Measurements from ENCODE around the gene CAMSAP3. TPM values are rescaled to one million over a fixed set of nuclear protein-coding genes. Genes with fewer than 3 reads are reported as not detected.

CAMSAP3 gene
- total RNA-seq, 1 donor from 2014 or later = 4.1 TPM

DNA sequence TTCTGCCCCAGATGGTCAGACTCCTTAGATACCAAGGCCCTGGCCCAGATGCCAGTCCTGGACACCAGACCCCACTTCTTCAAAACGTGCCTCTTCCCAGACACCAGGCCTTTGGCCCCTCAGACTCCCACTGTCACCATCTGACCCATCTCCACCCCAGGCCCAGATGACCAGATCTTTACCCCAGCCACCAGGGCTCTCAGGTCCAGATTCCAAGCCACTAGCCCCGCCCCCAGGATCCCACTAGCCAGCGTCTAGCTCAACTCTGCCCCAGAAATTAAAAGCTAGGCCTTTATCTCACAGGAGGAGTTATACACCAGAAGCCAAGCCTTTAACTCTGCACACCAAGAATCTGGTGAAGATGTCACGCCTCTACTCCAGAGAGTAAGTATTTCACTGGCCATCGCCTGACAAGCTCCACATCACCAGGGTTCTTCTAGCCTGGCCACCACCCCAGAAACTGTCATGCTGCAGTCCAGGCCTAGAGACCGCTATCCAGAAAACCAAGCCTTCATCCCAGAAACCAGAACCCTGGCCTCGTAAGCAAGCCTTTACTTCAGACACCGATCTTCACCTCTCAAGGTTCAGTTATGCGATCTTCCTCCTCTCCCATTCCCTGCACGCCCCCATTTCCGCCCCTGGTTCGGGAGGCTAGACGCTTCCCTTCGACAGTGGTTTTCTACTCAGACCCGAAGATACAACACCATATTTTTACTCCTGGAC, 33.1 kb downstream of the CAMSAP3 start:
- Mint-ChIP-seq H3K4me1 (ENCODE audit: low read depth, unreplicated experiment) (peaks cover 14% of the 10 kb centered on the region), H3K4me3 (ENCODE audit: unreplicated experiment) (peak overlapping the region; percentile 100), H3K27me3 (ENCODE audit: low read depth, unreplicated experiment) (no peaks in the 10 kb centered on the region), H3K27ac (ENCODE audit: unreplicated experiment) (peak overlapping the region; percentile 100), H3K36me3 (ENCODE audit: low read depth, unreplicated experiment) (peaks cover 5% of the 10 kb centered on the region), H3K9me3 (ENCODE audit: unreplicated experiment) (peaks cover 1% of the 10 kb centered on the region)
- DNase-seq (ENCODE audit: low read depth) (no peak), FAIRE-seq (no peak)
- H3K27me3 ChIP-seq (ENCODE audit: insufficient read depth, low read length) = no peaks in the 10 kb centered on the region
- H3K4me3 ChIP-seq (ENCODE audit: insufficient read depth, low read depth, low read length) = peak overlapping the region; percentile 98
- H3K27ac ChIP-seq (ENCODE audit: low read depth, low read length) = peak overlapping the region; percentile 82
- H4K20me1 ChIP-seq (ENCODE audit: insufficient read depth, low read length) = peaks cover 17% of the 10 kb centered on the region
- peak overlapping the region; percentile 98 for H3K9ac ChIP-seq (ENCODE audit: low read length)
- H3K36me3 ChIP-seq (ENCODE audit: insufficient read depth, low read length) = no peaks in the 10 kb centered on the region
- TF ChIP-seq, protein P1, sequence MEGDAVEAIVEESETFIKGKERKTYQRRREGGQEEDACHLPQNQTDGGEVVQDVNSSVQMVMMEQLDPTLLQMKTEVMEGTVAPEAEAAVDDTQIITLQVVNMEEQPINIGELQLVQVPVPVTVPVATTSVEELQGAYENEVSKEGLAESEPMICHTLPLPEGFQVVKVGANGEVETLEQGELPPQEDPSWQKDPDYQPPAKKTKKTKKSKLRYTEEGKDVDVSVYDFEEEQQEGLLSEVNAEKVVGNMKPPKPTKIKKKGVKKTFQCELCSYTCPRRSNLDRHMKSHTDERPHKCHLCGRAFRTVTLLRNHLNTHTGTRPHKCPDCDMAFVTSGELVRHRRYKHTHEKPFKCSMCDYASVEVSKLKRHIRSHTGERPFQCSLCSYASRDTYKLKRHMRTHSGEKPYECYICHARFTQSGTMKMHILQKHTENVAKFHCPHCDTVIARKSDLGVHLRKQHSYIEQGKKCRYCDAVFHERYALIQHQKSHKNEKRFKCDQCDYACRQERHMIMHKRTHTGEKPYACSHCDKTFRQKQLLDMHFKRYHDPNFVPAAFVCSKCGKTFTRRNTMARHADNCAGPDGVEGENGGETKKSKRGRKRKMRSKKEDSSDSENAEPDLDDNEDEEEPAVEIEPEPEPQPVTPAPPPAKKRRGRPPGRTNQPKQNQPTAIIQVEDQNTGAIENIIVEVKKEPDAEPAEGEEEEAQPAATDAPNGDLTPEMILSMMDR (IDR thresholded peaks at IDR 0.05; ENCODE audit: insufficient read depth, low read depth, low read length) = no peak
- no peak for TF ChIP-seq EZH2 (IDR thresholded peaks at IDR 0.05; ENCODE audit: insufficient read depth, low read length)
- peaks cover 13% of the 10 kb centered on the region for H3K4me1 ChIP-seq (ENCODE audit: insufficient read depth, low read length)
- H3K4me2 ChIP-seq (ENCODE audit: low read length) = peak overlapping the region; percentile 95
- peak overlapping the region; percentile 77 for H2AFZ ChIP-seq (ENCODE audit: low read depth, low read length)
- H3K79me2 ChIP-seq (ENCODE audit: insufficient read depth, low read length) = peaks cover 67% of the 10 kb centered on the region
- no peaks in the 10 kb centered on the region for H3K9me3 ChIP-seq (ENCODE audit: insufficient read depth, low read depth, low read length)

DNA sequence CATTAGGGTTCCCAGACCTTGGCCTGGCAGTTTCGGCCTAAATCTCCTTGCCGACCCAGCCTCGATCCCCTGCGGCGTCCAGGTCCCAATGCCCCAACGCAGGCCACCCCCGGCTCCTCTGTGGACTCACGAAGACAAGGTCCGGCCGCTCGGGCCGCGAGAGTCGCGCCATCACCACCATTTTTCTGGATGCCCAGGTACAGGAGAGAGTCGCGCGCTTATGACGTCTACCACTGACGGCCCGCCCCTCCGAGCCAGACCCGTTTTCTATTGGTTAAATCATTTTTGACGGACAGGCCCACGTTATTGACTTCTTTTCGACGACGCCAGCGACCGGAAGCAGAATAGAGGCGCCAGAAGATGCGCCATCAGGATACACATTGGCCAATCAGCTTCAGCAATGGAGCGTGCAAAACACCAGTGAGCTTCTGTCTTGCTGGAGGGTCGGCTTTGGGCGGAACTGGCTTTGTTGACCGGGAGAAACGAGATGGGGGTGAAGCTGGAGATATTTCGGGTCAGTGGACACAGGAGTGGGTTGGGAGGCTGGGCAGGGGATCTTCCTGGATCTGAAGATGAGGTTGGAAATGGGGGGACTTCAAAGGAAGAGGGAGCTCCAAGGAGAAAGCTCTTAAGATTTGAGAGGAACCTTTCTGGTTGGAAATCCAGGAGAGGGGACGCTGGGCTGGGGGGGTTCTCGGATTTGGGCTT, 33.8 kb downstream of the CAMSAP3 start, which contains the start of the genes PET100 and XAB2:
Gene PET100, plus strand, starts transcription at position 447 of the 708 bp plus-strand sequence. Its CDS starts 41 bp downstream, at position 488.
Gene XAB2, minus strand, starts transcription at position 199 of the 708 bp plus-strand sequence. Its CDS starts 18 bp downstream, at position 181.
- Mint-ChIP-seq H3K27ac (ENCODE audit: unreplicated experiment) (peak within 1 kb of the TSS; percentile 100), H3K4me1 (ENCODE audit: low read depth, unreplicated experiment) (peaks cover 14% of the 10 kb centered on the region), H3K27me3 (ENCODE audit: low read depth, unreplicated experiment) (no peaks in the 10 kb centered on the region), H3K9me3 (ENCODE audit: unreplicated experiment) (peaks cover 1% of the 10 kb centered on the region), H3K36me3 (ENCODE audit: low read depth, unreplicated experiment) (peaks cover 5% of the 10 kb centered on the region), H3K4me3 (ENCODE audit: unreplicated experiment) (peak within 1 kb of the TSS; percentile 100)
- H3K4me3 ChIP-seq (ENCODE audit: insufficient read depth, low read depth, low read length) = peak within 1 kb of the TSS; percentile 98
- peak within 1 kb of the TSS; percentile 85 for H3K27ac ChIP-seq (ENCODE audit: low read depth, low read length)
- H3K9me3 ChIP-seq (ENCODE audit: insufficient read depth, low read depth, low read length) = no peaks in the 10 kb centered on the region
- FAIRE-seq (peak; percentile 98), DNase-seq (ENCODE audit: low read depth) (peak; percentile 95)
- H3K79me2 ChIP-seq (ENCODE audit: insufficient read depth, low read length) = peaks cover 67% of the 10 kb centered on the region
- H3K36me3 ChIP-seq (ENCODE audit: insufficient read depth, low read length) = no peaks in the 10 kb centered on the region
- TF ChIP-seq, protein P1 (IDR thresholded peaks at IDR 0.05; ENCODE audit: insufficient read depth, low read depth, low read length) = no peak
- TF ChIP-seq EZH2 (IDR thresholded peaks at IDR 0.05; ENCODE audit: insufficient read depth, low read length) = no peak
- H3K4me2 ChIP-seq (ENCODE audit: low read length) = peak within 1 kb of the TSS; percentile 98
- H2AFZ ChIP-seq (ENCODE audit: low read depth, low read length) = peak within 1 kb of the TSS; percentile 77
- H3K4me1 ChIP-seq (ENCODE audit: insufficient read depth, low read length) = peaks cover 13% of the 10 kb centered on the region
- H4K20me1 ChIP-seq (ENCODE audit: insufficient read depth, low read length) = peaks cover 17% of the 10 kb centered on the region
- no peaks in the 10 kb centered on the region for H3K27me3 ChIP-seq (ENCODE audit: insufficient read depth, low read length)
- peak within 1 kb of the TSS; percentile 98 for H3K9ac ChIP-seq (ENCODE audit: low read length)

All from astrocyte (in vitro differentiated cells and primary cell).